COLO668 (cell line): ENCODE measurements around the gene NDST3.

ENCODE experiments used
- DNase-seq: peaks from one replicate; lab custom pipeline; 2025; ENCODE audit not compliant: unreplicated experiment; lab: John Stamatoyannopoulos, UW

NDST3 gene

GRCh38 chr4:118307643-118308042, 273.4 kb downstream of the NDST3 start:
- DNase-seq = no peak
